IMR-90 (cell line): ENCODE data around the gene NCKAP5. TPM values are rescaled to one million over a fixed set of nuclear protein-coding genes. Genes with fewer than 3 reads are reported as not detected.

Source experiments
- ATAC-seq: fragments of 200-7000 bp; cut with Tn5 transposase; 2 replicates; pipeline ENCODE4 v1.9.1; 2020; ENCODE audit warnings: low read depth, mild to moderate bottlenecking, moderate library complexity
- BruUV-seq: library from RNA; stranded (reverse); fragments of 400-500 nt; replicated peaks from 2 replicates; lab custom pipeline; 2021; lab: Mats Ljungman, UMichigan
- CTCF ChIA-PET: fragments of 300-600 bp; formaldehyde crosslinking; extraction: SDS; loops from one replicate; lab custom pipeline; 2021; ENCODE audit warnings: antibody characterized with exemption; lab: Yijun Ruan, JAX
- POLR2A ChIA-PET: fragments of 300-600 bp; sonication (Branson Sonifier 250); formaldehyde crosslinking; loops from one replicate; lab custom pipeline; 2022; ENCODE audit warnings: antibody characterized with exemption; ENCODE audit not compliant: unreplicated experiment; lab: Charles Lee
- DNase-seq: peaks from one replicate; pipeline ENCODE4 v3.0.0; 2013
- H2AFZ ChIP-seq: replicated peaks from 2 replicates; pipeline ENCODE3; 2013; ENCODE audit warnings: low read length, mild to moderate bottlenecking; ENCODE audit not compliant: poor library complexity
- H2AK5ac ChIP-seq: 2 replicates; pipeline ENCODE4 v1.6.1; 2013; ENCODE audit warnings: low read depth, low read length, inconsistent platforms
- H2AK9ac ChIP-seq: replicated peaks from 2 replicates; pipeline ENCODE3; 2013; ENCODE audit warnings: mild to moderate bottlenecking, low read depth, low read length, moderate library complexity; ENCODE audit not compliant: poor library complexity
- H2BK120ac ChIP-seq: 2 replicates; pipeline ENCODE4 v1.6.1; 2013; ENCODE audit warnings: low read depth, low read length, inconsistent platforms
- H2BK15ac ChIP-seq: 3 replicates; pipeline ENCODE4 v1.6.1; 2013; ENCODE audit warnings: low read depth, low read length, inconsistent platforms
- H2BK20ac ChIP-seq: 2 replicates; pipeline ENCODE4 v1.6.1; 2013; ENCODE audit warnings: low read depth, mild to moderate bottlenecking, inconsistent platforms, low read length, moderate library complexity
- H2BK5ac ChIP-seq: 2 replicates; pipeline ENCODE4 v1.6.1; 2013; ENCODE audit warnings: mild to moderate bottlenecking, low read depth, low read length, inconsistent platforms; ENCODE audit not compliant: poor library complexity, severe bottlenecking
- H3K14ac ChIP-seq: replicated peaks from 2 replicates; pipeline ENCODE4 v1.6.1; 2013; ENCODE audit warnings: low read depth, low read length, inconsistent platforms
- H3K18ac ChIP-seq: 2 replicates; pipeline ENCODE4 v1.6.1; 2013; ENCODE audit warnings: low read depth, low read length, control low read depth
- H3K23ac ChIP-seq: 2 replicates; pipeline ENCODE4 v1.6.1; 2013; ENCODE audit warnings: low read depth, low read length, inconsistent platforms
- H3K27ac ChIP-seq: 2 replicates; pipeline ENCODE4 v1.5.1; 2013; ENCODE audit warnings: mild to moderate bottlenecking, control low read depth, low read length; ENCODE audit not compliant: insufficient read depth
- H3K27me3 ChIP-seq: 2 replicates; pipeline ENCODE4 v1.6.1; 2013; ENCODE audit warnings: low read length; ENCODE audit not compliant: control insufficient read depth, insufficient read depth
- H3K36me3 ChIP-seq: 2 replicates; pipeline ENCODE4 v1.6.1; 2013; ENCODE audit warnings: low read length, mixed read lengths; ENCODE audit not compliant: control insufficient read depth, insufficient read depth
- H3K4ac ChIP-seq: 2 replicates; pipeline ENCODE4 v1.6.1; 2013; ENCODE audit warnings: low read depth, low read length, inconsistent platforms
- H3K4me1 ChIP-seq: 2 replicates; pipeline ENCODE4 v1.6.1; 2013; ENCODE audit warnings: low read length, mixed read lengths; ENCODE audit not compliant: control insufficient read depth, insufficient read depth
- H3K4me2 ChIP-seq: 2 replicates; pipeline ENCODE4 v1.6.1; 2013; ENCODE audit warnings: low read depth, mild to moderate bottlenecking, control low read depth, low read length, moderate library complexity
- H3K4me3 ChIP-seq: 2 replicates; pipeline ENCODE4 v1.5.1; 2013; ENCODE audit warnings: low read depth, mild to moderate bottlenecking, control low read depth, low read length, moderate library complexity; ENCODE audit not compliant: insufficient read depth
- H3K56ac ChIP-seq: 2 replicates; pipeline ENCODE4 v1.6.1; 2013; ENCODE audit warnings: low read length, inconsistent platforms; ENCODE audit not compliant: insufficient read depth; ENCODE audit errors: extremely low read depth
- H3K79me1 ChIP-seq, 2 experiments: 2 replicates each; pipeline ENCODE4 v1.6.1; 2013; ENCODE audit warnings: low read length in 2 of 2, inconsistent platforms in 1 of 2, low read depth in 1 of 2
- H3K9ac ChIP-seq: 2 replicates; pipeline ENCODE4 v1.6.1; 2013; ENCODE audit warnings: low read depth, low read length, control low read depth
- H3K9me1 ChIP-seq: 2 replicates; pipeline ENCODE4 v1.6.1; 2013; ENCODE audit warnings: low read length, inconsistent platforms; ENCODE audit not compliant: insufficient read depth
- H3K9me3 ChIP-seq: 2 replicates; pipeline ENCODE4 v1.6.1; 2013; ENCODE audit warnings: low read length; ENCODE audit not compliant: control insufficient read depth, insufficient read depth
- H4K20me1 ChIP-seq: 2 replicates; pipeline ENCODE4 v1.6.1; 2013; ENCODE audit warnings: low read length, inconsistent platforms; ENCODE audit not compliant: insufficient read depth
- H4K5ac ChIP-seq: 2 replicates; pipeline ENCODE4 v1.6.1; 2013; ENCODE audit warnings: mild to moderate bottlenecking, low read depth, low read length, control low read depth
- H4K8ac ChIP-seq, 2 experiments: 2 replicates each; pipeline ENCODE4 v1.6.1; 2013; ENCODE audit warnings: low read depth in 2 of 2, low read length in 2 of 2, control low read depth in 1 of 2, inconsistent platforms in 1 of 2
- H4K91ac ChIP-seq: 2 replicates; pipeline ENCODE4 v1.6.1; 2013; ENCODE audit warnings: low read depth, low read length, inconsistent platforms; ENCODE audit not compliant: insufficient read depth
- CEBPB ChIP-seq: IDR thresholded peaks from 2 replicates; pipeline ENCODE4 v1.6.1; 2012; ENCODE audit warnings: low read depth, low read length, improper control_type of control experiment
- SMC3 ChIP-seq: fragments of 150-350 bp; IDR thresholded peaks from 2 replicates; pipeline ENCODE4 v1.6.1; 2016; ENCODE audit warnings: low read depth, mild to moderate bottlenecking, antibody characterized with exemption, low read length, moderate library complexity
- WGBS, 2 experiments: methylation state at CpG; one replicate each; pipeline versions ENCODE4 v1.1.5 to v1.1.7; 2013; ENCODE audit warnings: missing lambda C conversion rate in 2 of 2; ENCODE audit not compliant: insufficient read length in 1 of 2; ENCODE audit errors: extremely low coverage in 2 of 2; 5-methylcytosine and 5-hydroxymethylcytosine counted together
- dilution Hi-C: fragments of 300-500 bp; cut with HindIII; formaldehyde crosslinking; loops from one replicate; pipeline ENCODE4 v1.14.3; 2018; ENCODE audit warnings: low sequenced_read_pairs; ENCODE audit not compliant: unreplicated experiment
- in situ Hi-C: fragments of 300-500 bp; cut with MboI; formaldehyde crosslinking; loops from 3 replicates; pipeline ENCODE4 v1.14.3; 2019; ENCODE audit warnings: low sequenced_read_pairs, inconsistent platforms, mixed read lengths
- intact Hi-C: fragments of 100-400 bp; cut with micrococcal nuclease; formaldehyde crosslinking; loops from 2 replicates; pipeline ENCODE4 v1.10.0; 2022
- polyA plus RNA-seq, 3 experiments: library from polyadenylated mRNA; depleted of rRNA; stranded (reverse); fragments of >200 nt; gene quantifications; 2 replicates each; pipeline ENCODE4 v1.2.3, GENCODE V29; 2012; ENCODE audit warnings: low replicate concordance in 1 of 3
- total RNA-seq: library from RNA; depleted of rRNA; stranded (reverse); fragments of >200 nt; gene quantifications from 2 replicates; pipeline ENCODE4 v1.2.3, GENCODE V29; 2012
- TF ChIP-seq, protein P1 (sequence below): fragments of 150-350 bp; IDR thresholded peaks from 2 replicates; pipeline ENCODE4 v1.6.1; 2017; ENCODE audit warnings: mild to moderate bottlenecking, antibody characterized with exemption, low read length, low read depth

Gene NCKAP5
- total and polyA plus RNA-seq, 2 of the 4 experiments (the other 2 are of a cell fraction), result 2.7 to 3.9 TPM

DNA sequence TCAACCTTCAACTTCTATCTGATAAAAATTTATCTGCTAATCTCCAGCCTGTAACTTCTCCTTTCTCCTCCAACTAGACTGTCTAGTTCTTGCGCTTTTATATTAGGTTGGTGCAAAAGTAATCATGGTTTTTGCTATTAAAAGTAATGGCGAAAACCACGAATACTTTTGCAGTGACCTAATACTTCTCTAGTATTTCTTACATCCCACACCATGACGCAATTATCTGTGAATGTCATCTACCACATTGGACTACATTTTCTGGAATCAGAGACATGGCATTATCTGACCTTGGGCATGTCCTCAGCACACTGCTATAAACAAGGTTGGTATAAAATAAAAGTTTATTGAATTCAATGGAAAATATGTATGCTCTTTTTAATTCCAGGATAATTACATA lies 528.1 kb downstream of the NCKAP5 start:
- Histone ChIP-seq H3K4me1 (peaks cover 3% of the 10 kb centered on the region; the same call in 1 of the 2 replicates), H2BK15ac (no peak overlapping the region), H2BK20ac (no peak overlapping the region), H3K23ac (no peak overlapping the region), H2AK5ac (no peak overlapping the region), H3K9ac (no peak overlapping the region), H4K8ac (no peak overlapping the region), H2AFZ (no peak overlapping the region), H3K4ac (no peak overlapping the region), H2BK5ac (no peak overlapping the region), H3K56ac (no peak overlapping the region), H3K14ac (no peak overlapping the region), H2AK9ac (no peak overlapping the region), H3K18ac (no peak overlapping the region), H3K79me1 (peaks cover 6 to 30% of the 10 kb centered on the region in 2 experiments), H3K27me3 (no peaks in the 10 kb centered on the region), H4K5ac (no peak overlapping the region), H3K27ac (no peak overlapping the region), H2BK120ac (no peak overlapping the region), H3K36me3 (no peaks in the 10 kb centered on the region), H3K9me3 (no peaks in the 10 kb centered on the region), H3K4me2 (peak overlapping the region; percentile 16; the same call in 1 of the 2 replicates), H4K91ac (no peak overlapping the region), H3K4me3 (no peak overlapping the region), H3K9me1 (peaks cover 3% of the 10 kb centered on the region; the same call in 1 of the 2 replicates), H4K20me1 (peaks cover 8% of the 10 kb centered on the region; the same call in 1 of the 2 replicates)
- in situ Hi-C loops, result no loop called here
- POLR2A ChIA-PET, result no interaction called here
- dilution Hi-C loops, result no loop called here
- peak; percentile 67 for ATAC-seq
- CTCF ChIA-PET, result no interaction called here
- peak; percentile 76 for DNase-seq
- no TSS peak for BruUV-seq
- TF ChIP-seq CEBPB (peak; percentile 92), SMC3 (no peak)
- TF ChIP-seq, protein P1, sequence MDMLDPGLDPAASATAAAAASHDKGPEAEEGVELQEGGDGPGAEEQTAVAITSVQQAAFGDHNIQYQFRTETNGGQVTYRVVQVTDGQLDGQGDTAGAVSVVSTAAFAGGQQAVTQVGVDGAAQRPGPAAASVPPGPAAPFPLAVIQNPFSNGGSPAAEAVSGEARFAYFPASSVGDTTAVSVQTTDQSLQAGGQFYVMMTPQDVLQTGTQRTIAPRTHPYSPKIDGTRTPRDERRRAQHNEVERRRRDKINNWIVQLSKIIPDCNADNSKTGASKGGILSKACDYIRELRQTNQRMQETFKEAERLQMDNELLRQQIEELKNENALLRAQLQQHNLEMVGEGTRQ, result no peak
- no CpG with 5 or more reads among the region's 4 CpGs for WGBS, 2 experiments
- intact Hi-C loops, result no loop called here
